Thoracic aorta (tissue), 2 donors: ENCODE data around the gene SYNCRIP. TPM values are rescaled to one million over a fixed set of nuclear protein-coding genes. Genes with fewer than 3 reads are reported as not detected.

Experiments
- ATAC-seq: fragments of 150-250 bp; one replicate; pipeline ENCODE4 v1.8.0; 2017; ENCODE audit warnings: low read depth; ENCODE audit not compliant: insufficient number of reproducible peaks, low FRiP score
- DNase-seq: peaks from one replicate; pipeline ENCODE4 v3.0.0-alpha.2; 2020; ENCODE audit warnings: low spot score
- H3K27ac ChIP-seq, 2 donors: fragments of 200-600 bp; sonication (generic); 1 replicate in 1 of 2; 2 replicates in 1 of 2; pipeline ENCODE4 v1.5.1; 2016; ENCODE audit warnings: mild to moderate bottlenecking in 2 of 2, moderate library complexity in 2 of 2
- H3K27me3 ChIP-seq: fragments of 200-600 bp; sonication (generic); replicated peaks from 2 replicates; pipeline ENCODE4 v1.6.0; 2016; ENCODE audit warnings: mild to moderate bottlenecking; ENCODE audit not compliant: insufficient read depth
- H3K36me3 ChIP-seq: fragments of 200-600 bp; sonication (generic); one replicate; pipeline ENCODE4 v1.5.1; 2016
- H3K4me1 ChIP-seq, 2 donors: fragments of 200-600 bp; sonication (generic); 1 replicate in 1 of 2; 2 replicates in 1 of 2; pipeline versions ENCODE4 v1.5.1 to v1.6.0; 2016; ENCODE audit warnings: low read depth in 2 of 2, mild to moderate bottlenecking in 1 of 2; ENCODE audit not compliant: control insufficient read depth in 1 of 2
- H3K4me3 ChIP-seq: fragments of 200-600 bp; sonication (generic); 2 replicates; pipeline ENCODE4 v1.5.1; 2016; ENCODE audit warnings: mild to moderate bottlenecking
- H3K9me3 ChIP-seq: fragments of 200-600 bp; sonication (generic); 2 replicates; pipeline ENCODE4 v1.5.1; 2016
- total RNA-seq, 2 donors: library from RNA; depleted of rRNA; stranded (reverse); fragments of >200 nt; gene quantifications; one replicate each; pipeline versions ENCODE4 v1.1.0 to v1.2.3, GENCODE V29; 2016
- TF ChIP-seq, protein P1 (sequence below): fragments of 200-600 bp; sonication (generic); IDR thresholded peaks from one replicate; pipeline ENCODE4 v1.5.1; 2019; ENCODE audit warnings: antibody characterized with exemption

The SYNCRIP gene
- total RNA-seq, 2 donors from 2014 or later: 47.7 to 94.2 TPM

DNA sequence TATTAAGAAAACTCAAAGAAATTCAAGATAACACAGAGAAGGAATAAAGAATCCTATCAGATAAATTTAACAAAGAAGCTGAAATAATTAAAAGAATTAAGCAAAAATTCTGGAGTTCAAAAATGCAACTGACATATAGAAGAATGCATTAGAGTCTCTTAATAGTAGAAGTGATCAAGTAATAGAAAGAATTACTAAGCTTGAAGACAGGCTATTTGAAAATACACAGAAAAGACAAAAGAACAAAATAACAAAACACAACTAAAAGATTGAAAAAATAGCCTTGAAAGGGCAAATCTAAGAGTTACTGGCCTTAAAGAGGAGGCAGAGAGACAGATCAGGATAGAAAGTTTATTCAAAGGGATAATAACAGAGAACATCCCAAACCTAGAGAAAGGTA, 61.1 kb downstream of the SYNCRIP start:
- Histone ChIP-seq H3K4me3 (no peak overlapping the region), H3K9me3 (peaks cover 10% of the 10 kb centered on the region), H3K36me3 (no peaks in the 10 kb centered on the region), H3K27me3 (no peaks in the 10 kb centered on the region), H3K27ac (no peak overlapping the region), H3K4me1 (peaks cover 2 to 14% of the 10 kb centered on the region in 2 donors)
- ATAC-seq (no peak), DNase-seq (no peak)
- TF ChIP-seq, protein P1, sequence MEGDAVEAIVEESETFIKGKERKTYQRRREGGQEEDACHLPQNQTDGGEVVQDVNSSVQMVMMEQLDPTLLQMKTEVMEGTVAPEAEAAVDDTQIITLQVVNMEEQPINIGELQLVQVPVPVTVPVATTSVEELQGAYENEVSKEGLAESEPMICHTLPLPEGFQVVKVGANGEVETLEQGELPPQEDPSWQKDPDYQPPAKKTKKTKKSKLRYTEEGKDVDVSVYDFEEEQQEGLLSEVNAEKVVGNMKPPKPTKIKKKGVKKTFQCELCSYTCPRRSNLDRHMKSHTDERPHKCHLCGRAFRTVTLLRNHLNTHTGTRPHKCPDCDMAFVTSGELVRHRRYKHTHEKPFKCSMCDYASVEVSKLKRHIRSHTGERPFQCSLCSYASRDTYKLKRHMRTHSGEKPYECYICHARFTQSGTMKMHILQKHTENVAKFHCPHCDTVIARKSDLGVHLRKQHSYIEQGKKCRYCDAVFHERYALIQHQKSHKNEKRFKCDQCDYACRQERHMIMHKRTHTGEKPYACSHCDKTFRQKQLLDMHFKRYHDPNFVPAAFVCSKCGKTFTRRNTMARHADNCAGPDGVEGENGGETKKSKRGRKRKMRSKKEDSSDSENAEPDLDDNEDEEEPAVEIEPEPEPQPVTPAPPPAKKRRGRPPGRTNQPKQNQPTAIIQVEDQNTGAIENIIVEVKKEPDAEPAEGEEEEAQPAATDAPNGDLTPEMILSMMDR: no peak

- no peaks in the 10 kb centered on the region for H3K36me3 ChIP-seq
- H3K4me1 ChIP-seq: peaks cover 3 to 14% of the 10 kb centered on the region in 2 donors
- no peaks in the 10 kb centered on the region for H3K27me3 ChIP-seq
- TF ChIP-seq, protein P1: no peak
- H3K27ac ChIP-seq: no peak overlapping the region
- H3K4me3 ChIP-seq: no peak overlapping the region
- H3K9me3 ChIP-seq: peaks cover 10% of the 10 kb centered on the region
- no peak for DNase-seq
- ATAC-seq: no peak
These were observed 61.8 kb downstream of the SYNCRIP start for GRCh38 chr6:85580878-85581267.

DNA sequence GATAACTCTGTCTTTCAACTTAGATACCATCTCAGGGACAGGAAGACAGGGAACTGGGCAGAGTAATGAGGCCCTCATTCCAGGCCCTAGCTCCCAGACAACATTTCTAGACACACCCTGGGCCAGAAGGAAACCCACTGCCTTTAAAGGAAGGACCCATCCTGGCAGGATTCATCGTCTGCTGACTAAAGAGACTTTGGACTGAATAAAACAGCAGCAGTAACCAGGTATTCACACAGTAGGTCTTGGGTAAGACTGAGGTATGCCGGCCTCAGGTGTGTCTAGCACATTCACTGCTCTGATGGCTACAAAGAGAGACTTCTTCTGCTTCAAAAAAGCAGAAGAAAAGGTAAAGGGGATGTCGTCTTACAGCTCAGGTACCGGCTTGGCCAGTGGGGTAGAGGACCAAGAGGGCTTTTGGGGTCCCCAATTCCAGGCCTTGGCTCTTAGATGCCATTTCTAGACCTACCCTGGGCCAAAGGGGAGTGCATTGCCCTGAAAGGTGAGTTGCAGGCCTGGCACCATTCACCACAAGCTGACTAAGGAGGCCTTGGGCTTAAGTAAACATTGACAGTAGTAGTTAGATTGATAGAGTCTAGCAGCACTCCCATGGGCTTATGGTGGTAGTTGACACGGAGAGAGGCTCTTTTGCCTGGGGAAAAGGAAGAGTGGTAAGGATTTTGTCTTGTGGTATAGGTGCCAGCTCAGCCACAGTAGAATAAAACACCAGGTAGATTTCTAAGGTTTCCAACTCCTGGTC, 62.4 kb downstream of the SYNCRIP start:
- Histone ChIP-seq H3K27me3 (no peaks in the 10 kb centered on the region), H3K4me1 (peaks cover 3 to 17% of the 10 kb centered on the region in 2 donors), H3K36me3 (no peaks in the 10 kb centered on the region), H3K9me3 (peaks cover 10% of the 10 kb centered on the region), H3K27ac (no peak overlapping the region), H3K4me3 (no peak overlapping the region)
- DNase-seq (no peak), ATAC-seq (no peak)
- TF ChIP-seq, protein P1: no peak

DNA sequence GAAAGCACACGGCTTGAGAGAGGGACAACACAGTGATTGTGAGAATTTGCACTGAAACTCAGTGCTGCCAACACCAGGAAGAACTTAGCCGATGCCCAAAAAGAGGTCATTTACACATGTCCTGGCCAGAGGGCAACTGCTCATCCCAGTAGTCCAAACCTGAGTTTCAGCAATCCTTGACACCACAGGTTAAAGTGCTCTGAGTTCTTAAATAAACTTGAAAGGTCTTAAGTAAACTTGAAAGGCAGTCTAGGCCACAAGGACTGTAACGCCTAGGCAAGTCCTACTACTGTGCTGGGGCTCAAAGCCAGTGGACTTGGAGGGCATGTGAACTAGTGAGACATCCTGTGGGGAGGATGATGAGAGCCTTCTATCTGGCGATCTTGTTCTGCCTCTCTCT, 63.1 kb downstream of the SYNCRIP start:
- no peak overlapping the region for H3K27ac ChIP-seq
- H3K27me3 ChIP-seq: no peaks in the 10 kb centered on the region
- TF ChIP-seq, protein P1: no peak
- ATAC-seq (no peak), DNase-seq (no peak)
- no peaks in the 10 kb centered on the region for H3K36me3 ChIP-seq
- H3K4me1 ChIP-seq: peaks cover 3 to 18% of the 10 kb centered on the region in 2 donors
- no peak overlapping the region for H3K4me3 ChIP-seq
- H3K9me3 ChIP-seq: peaks cover 10% of the 10 kb centered on the region

DNA sequence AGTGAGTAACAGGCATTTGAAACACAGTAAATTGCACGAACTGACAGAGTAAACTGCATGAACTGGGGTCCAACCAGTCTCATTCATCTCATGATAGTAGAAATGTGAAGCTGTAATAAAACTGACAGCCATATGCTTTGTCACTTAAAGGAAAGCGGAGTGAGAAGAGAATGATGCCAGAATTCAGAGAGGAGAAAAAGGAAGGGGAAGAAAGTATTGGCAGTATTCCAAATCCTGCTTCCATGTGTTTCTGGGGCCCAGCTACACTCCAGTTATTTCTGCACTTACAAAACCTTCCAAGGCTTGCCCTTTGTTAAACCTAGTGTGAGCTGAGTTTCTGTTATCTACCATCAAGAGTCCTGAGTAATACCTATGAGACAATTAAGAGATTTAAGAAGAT, 66.2 kb downstream of the SYNCRIP start:
- Histone ChIP-seq H3K4me1 (peaks cover 3 to 18% of the 10 kb centered on the region in 2 donors), H3K4me3 (no peak overlapping the region), H3K36me3 (no peaks in the 10 kb centered on the region), H3K27ac (no peak overlapping the region), H3K27me3 (no peaks in the 10 kb centered on the region), H3K9me3 (no peaks in the 10 kb centered on the region)
- DNase-seq: no peak
- TF ChIP-seq, protein P1: no peak
- ATAC-seq: no peak
